ENCODE data around the gene DESI2.
A peak's percentile ranks its signal among the peaks of the same experiment; 100 is the strongest.
"Not testable (repeated sequence)": the region's sequence is repeated elsewhere in the genome, so short reads cannot be mapped to it uniquely, and the experiment has no call there.

The DESI2 gene

DNA sequence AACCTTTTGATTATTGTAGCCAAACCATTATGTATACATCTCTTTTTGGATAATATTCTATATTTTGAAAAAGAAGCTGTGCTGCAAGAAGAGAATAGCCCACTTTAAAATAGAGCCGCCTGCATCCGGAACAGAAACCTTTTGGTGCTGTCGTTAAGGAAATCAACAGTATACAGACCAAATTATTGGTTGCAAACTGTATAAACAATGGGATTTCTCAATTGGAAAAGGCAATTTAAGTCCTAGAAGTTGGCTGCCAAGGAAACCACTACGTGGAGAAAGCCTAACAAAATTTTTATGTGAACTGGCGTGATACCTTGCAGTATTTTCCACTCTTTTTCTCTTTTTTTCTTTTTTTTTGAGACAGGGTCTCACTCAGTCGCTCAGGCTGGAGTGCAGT is 25.8 kb downstream of the DESI2 start:
- TF ChIP-seq, protein P1, sequence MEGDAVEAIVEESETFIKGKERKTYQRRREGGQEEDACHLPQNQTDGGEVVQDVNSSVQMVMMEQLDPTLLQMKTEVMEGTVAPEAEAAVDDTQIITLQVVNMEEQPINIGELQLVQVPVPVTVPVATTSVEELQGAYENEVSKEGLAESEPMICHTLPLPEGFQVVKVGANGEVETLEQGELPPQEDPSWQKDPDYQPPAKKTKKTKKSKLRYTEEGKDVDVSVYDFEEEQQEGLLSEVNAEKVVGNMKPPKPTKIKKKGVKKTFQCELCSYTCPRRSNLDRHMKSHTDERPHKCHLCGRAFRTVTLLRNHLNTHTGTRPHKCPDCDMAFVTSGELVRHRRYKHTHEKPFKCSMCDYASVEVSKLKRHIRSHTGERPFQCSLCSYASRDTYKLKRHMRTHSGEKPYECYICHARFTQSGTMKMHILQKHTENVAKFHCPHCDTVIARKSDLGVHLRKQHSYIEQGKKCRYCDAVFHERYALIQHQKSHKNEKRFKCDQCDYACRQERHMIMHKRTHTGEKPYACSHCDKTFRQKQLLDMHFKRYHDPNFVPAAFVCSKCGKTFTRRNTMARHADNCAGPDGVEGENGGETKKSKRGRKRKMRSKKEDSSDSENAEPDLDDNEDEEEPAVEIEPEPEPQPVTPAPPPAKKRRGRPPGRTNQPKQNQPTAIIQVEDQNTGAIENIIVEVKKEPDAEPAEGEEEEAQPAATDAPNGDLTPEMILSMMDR (IDR thresholded peaks at IDR 0.05; ENCODE audit: insufficient read depth, low read depth, low read length, missing control alignments) = no peak
- no peak for DNase-seq (ENCODE audit: low read depth)
- no peak overlapping the region for H3K4me3 ChIP-seq (ENCODE audit: low read length)

DNA sequence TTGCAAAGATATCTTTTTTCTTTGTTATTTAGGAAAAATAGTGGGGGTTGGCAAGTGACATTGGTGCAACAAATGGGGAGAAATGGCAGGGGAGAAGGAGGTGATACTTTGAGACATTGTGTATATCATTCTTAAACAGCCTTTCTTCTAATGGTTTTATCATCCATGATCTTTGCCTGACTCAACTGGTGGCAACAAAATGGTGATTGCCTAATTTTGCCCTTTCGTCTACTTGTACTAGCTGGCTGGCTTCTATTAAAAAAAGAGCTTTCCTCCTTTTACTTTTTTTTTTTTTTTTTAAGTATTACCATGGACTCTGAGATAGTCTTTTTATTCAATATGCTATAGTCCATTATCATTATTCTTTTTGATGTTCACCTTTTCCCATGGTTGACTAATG is 27.7 kb downstream of the DESI2 start:
- TF ChIP-seq, protein P1 (IDR thresholded peaks at IDR 0.05; ENCODE audit: insufficient read depth, low read depth, low read length, missing control alignments) = no peak
- peak; percentile 15 for DNase-seq (ENCODE audit: low read depth)

DNA sequence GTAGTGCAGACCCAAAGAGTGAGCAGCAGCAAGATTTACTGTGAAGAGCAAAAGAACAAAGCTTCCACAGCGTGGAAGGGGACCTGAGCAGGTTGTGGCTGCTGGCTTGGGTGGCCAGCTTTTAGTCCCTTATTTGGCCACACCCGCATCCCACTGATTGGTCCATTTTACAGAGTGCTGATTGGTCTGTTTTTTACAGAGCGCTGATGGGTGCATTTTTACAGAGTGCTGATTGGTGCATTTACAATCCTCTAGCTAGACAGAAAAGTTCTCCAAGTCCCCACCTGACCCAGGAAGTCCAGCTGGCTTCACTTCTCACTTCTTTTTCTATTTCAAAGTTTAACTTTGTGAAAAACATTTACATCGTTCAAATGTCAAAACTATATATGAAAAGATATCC is 29.2 kb downstream of the DESI2 start:
- H3K4me3 ChIP-seq (ENCODE audit: low read length); DNase-seq (ENCODE audit: low read depth): not testable (repeated sequence)

More for the DNA sequence above, 27.7 kb downstream of the DESI2 start:
- H3K4me3 ChIP-seq (ENCODE audit: low read length) = no peak overlapping the region

DNA sequence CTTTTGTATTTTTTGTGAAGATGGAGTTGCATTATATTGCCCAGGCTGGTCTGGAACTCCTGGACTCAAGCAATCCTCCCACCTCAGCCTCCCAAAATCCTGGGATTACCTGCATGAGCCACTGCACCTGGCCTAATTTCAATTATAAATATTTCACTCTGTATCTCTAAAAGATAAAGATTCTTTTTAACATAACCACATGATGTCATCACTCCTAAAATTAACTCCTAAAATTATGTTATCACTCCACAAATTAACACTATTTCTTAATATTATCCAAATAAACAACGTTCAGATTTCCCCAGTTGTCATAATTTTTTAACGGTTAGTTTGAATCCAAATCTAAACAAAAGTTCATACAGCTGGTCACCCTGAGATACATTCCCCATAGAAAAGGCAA is 43.0 kb downstream of the DESI2 start:
- TF ChIP-seq, protein P1 (IDR thresholded peaks at IDR 0.05; ENCODE audit: insufficient read depth, low read depth, low read length, missing control alignments) = no peak
- DNase-seq (ENCODE audit: low read depth) = no peak
- H3K4me3 ChIP-seq (ENCODE audit: low read length) = no peak overlapping the region

DNA sequence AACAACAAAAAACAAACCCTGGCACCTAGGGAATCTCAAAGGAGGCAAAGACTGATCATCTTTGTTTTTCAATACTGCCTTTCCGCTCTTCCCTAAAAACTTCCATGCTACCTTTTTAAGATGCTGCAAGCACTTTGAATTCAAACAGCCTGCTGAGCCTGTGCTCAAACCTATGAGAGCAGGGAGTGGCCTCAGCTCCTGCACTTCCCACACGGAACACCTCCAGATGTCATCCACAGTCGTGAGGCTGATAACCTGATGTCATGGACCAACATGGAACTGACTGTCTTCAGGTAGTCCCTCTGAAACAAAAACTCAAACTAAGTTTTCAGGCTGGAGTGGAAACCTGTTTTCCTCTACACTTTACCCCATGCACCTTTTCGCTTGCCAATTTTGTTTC is 46.8 kb downstream of the DESI2 start:
- TF ChIP-seq, protein P1 (IDR thresholded peaks at IDR 0.05; ENCODE audit: insufficient read depth, low read depth, low read length, missing control alignments) = no peak
- no peak for DNase-seq (ENCODE audit: low read depth)
- no peak overlapping the region for H3K4me3 ChIP-seq (ENCODE audit: low read length)

DNA sequence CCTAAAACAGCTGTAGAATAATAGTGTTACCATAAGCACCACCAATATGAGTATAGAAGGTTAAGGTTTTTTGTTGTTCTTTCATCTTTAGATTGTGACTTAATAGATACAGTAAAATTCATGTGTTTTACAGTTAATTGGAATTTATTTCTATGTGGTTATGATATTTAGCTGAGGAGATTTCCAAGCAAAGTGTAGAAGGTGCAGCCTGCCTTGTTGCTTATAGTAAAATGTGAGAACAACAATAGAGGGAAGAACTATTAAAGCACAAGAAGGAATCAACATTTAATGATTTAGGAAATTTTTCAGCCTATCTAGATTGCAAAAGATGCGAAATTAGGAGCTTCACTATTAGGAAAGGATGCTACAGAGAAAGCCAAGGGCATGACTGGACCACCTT is 47.9 kb downstream of the DESI2 start:
- TF ChIP-seq, protein P1 (IDR thresholded peaks at IDR 0.05; ENCODE audit: insufficient read depth, low read depth, low read length, missing control alignments) = no peak
- no peak for DNase-seq (ENCODE audit: low read depth)
- no peak overlapping the region for H3K4me3 ChIP-seq (ENCODE audit: low read length)

DNA sequence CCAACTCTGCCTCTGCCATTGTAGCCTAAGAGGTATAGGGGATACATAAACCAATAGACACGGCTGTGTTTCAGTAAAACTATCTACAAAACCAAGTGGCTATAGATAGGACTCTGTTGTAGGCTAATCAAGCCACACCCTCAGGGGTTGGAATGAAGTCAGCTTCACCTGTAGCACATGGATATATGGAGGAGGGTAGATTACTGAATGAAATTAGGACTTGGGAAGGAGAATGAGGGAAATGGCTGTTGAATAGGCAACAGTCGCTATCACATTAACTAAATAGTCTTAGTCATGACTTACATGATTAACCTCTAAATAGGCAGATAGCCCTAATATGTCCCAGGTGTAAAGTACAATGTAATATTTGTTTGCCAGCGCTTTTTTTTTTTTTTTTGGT is 49.7 kb downstream of the DESI2 start:
- TF ChIP-seq, protein P1 (IDR thresholded peaks at IDR 0.05; ENCODE audit: insufficient read depth, low read depth, low read length, missing control alignments) = no peak
- DNase-seq (ENCODE audit: low read depth) = no peak
- H3K4me3 ChIP-seq (ENCODE audit: low read length) = no peak overlapping the region

DNA sequence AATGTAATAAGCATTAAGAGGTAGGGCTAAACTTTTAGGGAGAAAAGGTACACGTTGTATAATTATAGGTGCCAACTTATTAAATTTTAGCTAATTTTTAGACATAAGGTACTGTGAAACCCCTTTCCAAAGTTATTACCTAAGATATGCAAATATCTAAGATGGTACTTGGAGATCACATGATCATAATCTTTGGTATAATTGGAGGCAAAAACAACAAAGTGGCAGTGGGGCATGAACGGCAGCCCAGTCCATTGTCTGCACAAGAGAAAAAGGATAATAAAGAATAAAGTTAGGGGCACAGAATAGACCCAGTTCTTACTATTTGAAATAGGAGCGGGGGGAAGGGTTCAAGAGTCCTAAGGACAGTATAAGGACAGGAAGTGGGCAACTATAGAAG is 51.2 kb downstream of the DESI2 start:
- H3K4me3 ChIP-seq (ENCODE audit: low read length) = no peak overlapping the region
- TF ChIP-seq, protein P1 (IDR thresholded peaks at IDR 0.05; ENCODE audit: insufficient read depth, low read depth, low read length, missing control alignments) = no peak
- no peak for DNase-seq (ENCODE audit: low read depth)

Measured in epithelial cell of esophagus (primary cell).